GM12878 (cell line): Measurements from ENCODE around the gene CETN2. TPM values are rescaled to one million over a fixed set of nuclear protein-coding genes. Genes with fewer than 3 reads are reported as not detected.

Experiments
- ATAC-seq: fragments of 200-7000 bp; cut with Tn5 transposase; 3 replicates; pipeline ENCODE4 v1.9.1; 2020; ENCODE audit warnings: mild to moderate bottlenecking, moderate library complexity
- BruUV-seq: library from RNA; stranded (reverse); fragments of 400-500 nt; replicated peaks from 2 replicates; lab custom pipeline; 2021; lab: Mats Ljungman, UMichigan
- CTCF ChIA-PET: fragments of 300-600 bp; sonication (Branson Sonifier 250); formaldehyde crosslinking; extraction: SDS; loops from one replicate; lab custom pipeline; 2021; ENCODE audit warnings: inconsistent platforms; lab: Yijun Ruan, JAX
- POLR2A ChIA-PET: fragments of 350-600 bp; formaldehyde crosslinking; extraction: SDS; loops from one replicate; lab custom pipeline; 2021; ENCODE audit warnings: inconsistent platforms; lab: Charles Lee
- RAD21 ChIA-PET: fragments of 300-600 bp; sonication (Branson Sonifier 250); formaldehyde crosslinking; loops from one replicate; lab custom pipeline; 2023; ENCODE audit warnings: antibody characterized with exemption; ENCODE audit not compliant: unreplicated experiment; lab: Charles Lee
- SMC1A ChIA-PET: fragments of 300-600 bp; sonication (Branson Sonifier 250); formaldehyde crosslinking; loops from one replicate; lab custom pipeline; 2023; ENCODE audit not compliant: unreplicated experiment, uncharacterized antibody; lab: Charles Lee
- DNase-seq: peaks from one replicate; pipeline ENCODE4 v3.0.0-alpha.2; 2011; ENCODE audit warnings: low read depth, low spot score
- FAIRE-seq: peaks from 3 replicates; lab custom pipeline; 2011; peaks lifted over from hg19 to GRCh38; lab: Jason Lieb, UNC
- H2AFZ ChIP-seq: 2 replicates; pipeline ENCODE4 v1.6.0; 2011; ENCODE audit warnings: low read depth, low read length, control low read depth; ENCODE audit not compliant: control insufficient read depth
- H3K27ac ChIP-seq: 2 replicates; pipeline ENCODE4 v1.5.1; 2011; ENCODE audit warnings: control low read depth; ENCODE audit not compliant: control insufficient read depth, insufficient read depth
- H3K27me3 ChIP-seq, 2 experiments: replicated peaks in 1 of 2; 2 replicates each; pipeline versions ENCODE4 v1.6.0 to v1.6.1; 2011; ENCODE audit warnings: low read length in 1 of 2; ENCODE audit not compliant: control insufficient read depth in 2 of 2, insufficient read depth in 2 of 2
- H3K36me3 ChIP-seq, 2 experiments: 2 replicates each; pipeline ENCODE4 v1.5.1; 2011; ENCODE audit warnings: low read length in 1 of 2; ENCODE audit not compliant: control insufficient read depth in 2 of 2, insufficient read depth in 2 of 2
- H3K4me1 ChIP-seq: 2 replicates; pipeline ENCODE4 v1.6.1; 2011; ENCODE audit warnings: mild to moderate bottlenecking, low read length, moderate library complexity, mixed read lengths; ENCODE audit not compliant: control insufficient read depth, insufficient read depth
- H3K4me2 ChIP-seq: 2 replicates; pipeline ENCODE4 v1.6.0; 2011; ENCODE audit warnings: control low read depth; ENCODE audit not compliant: control insufficient read depth, insufficient read depth
- H3K4me3 ChIP-seq: fragments of 200-600 bp; sonication (generic); 2 replicates; pipeline ENCODE4 v1.5.1; 2016
- H3K79me2 ChIP-seq: 2 replicates; pipeline ENCODE4 v1.6.0; 2011; ENCODE audit warnings: low read length; ENCODE audit not compliant: control insufficient read depth, insufficient read depth
- H3K9ac ChIP-seq: 2 replicates; pipeline ENCODE4 v1.8.0; 2011; ENCODE audit warnings: low read length, control low read depth, mixed read lengths; ENCODE audit not compliant: control insufficient read depth, insufficient read depth
- H3K9me3 ChIP-seq: replicated peaks from 3 replicates; pipeline ENCODE4 v1.5.1; 2011; ENCODE audit warnings: mild to moderate bottlenecking, low read length; ENCODE audit not compliant: control insufficient read depth, insufficient read depth
- H4K20me1 ChIP-seq: 2 replicates; pipeline ENCODE4 v1.6.0; 2011; ENCODE audit not compliant: control insufficient read depth, insufficient read depth
- BHLHE40 ChIP-seq, 2 experiments: fragments of 450-650 bp in 1 of 2; IDR thresholded peaks; 2 replicates each; pipeline ENCODE4 v1.6.1; 2011 to 2017; ENCODE audit warnings: low read depth in 2 of 2, borderline replicate concordance in 1 of 2, improper control_type of control experiment in 1 of 2, low read length in 1 of 2, mild to moderate bottlenecking in 1 of 2
- CREB1 ChIP-seq: IDR thresholded peaks from 2 replicates; pipeline ENCODE4 v1.6.1; 2012; ENCODE audit warnings: low read depth, mild to moderate bottlenecking, inconsistent platforms
- EGR1 ChIP-seq, 2 experiments: IDR thresholded peaks; 1 replicate in 1 of 2; 2 replicates in 1 of 2; pipeline ENCODE4 v1.6.1; 2011 to 2012; ENCODE audit warnings: low read depth in 2 of 2, low read length in 2 of 2, borderline replicate concordance in 1 of 2, mild to moderate bottlenecking in 1 of 2, moderate library complexity in 1 of 2
- KAT2A ChIP-seq: conservative IDR thresholded peaks from 2 replicates; pipeline ENCODE4 v1.6.1; 2011; ENCODE audit warnings: low read depth, low read length; ENCODE audit not compliant: control insufficient read depth
- MEF2B ChIP-seq: fragments of 450-650 bp; IDR thresholded peaks from 2 replicates; pipeline ENCODE4 v1.6.1; 2018; ENCODE audit warnings: mild to moderate bottlenecking, moderate library complexity; ENCODE audit not compliant: partially characterized antibody, poor library complexity, severe bottlenecking
- MYB ChIP-seq: fragments of 150-350 bp; IDR thresholded peaks from 2 replicates; pipeline ENCODE4 v1.6.1; 2014; ENCODE audit warnings: mild to moderate bottlenecking, low read depth, low read length, borderline replicate concordance
- NFIC ChIP-seq: IDR thresholded peaks from 2 replicates; pipeline ENCODE4 v1.6.1; 2012; ENCODE audit warnings: low read depth, mild to moderate bottlenecking, inconsistent platforms, low read length, moderate library complexity
- NRF1 ChIP-seq: conservative IDR thresholded peaks from 2 replicates; pipeline ENCODE4 v1.6.1; 2011; ENCODE audit warnings: mild to moderate bottlenecking, low read depth, low read length, improper control_type of control experiment
- PBX3 ChIP-seq: IDR thresholded peaks from 2 replicates; pipeline ENCODE4 v1.6.1; 2011; ENCODE audit warnings: mild to moderate bottlenecking, low read depth, low read length, moderate library complexity; ENCODE audit not compliant: insufficient replicate concordance
- SIX5 ChIP-seq: IDR thresholded peaks from 2 replicates; pipeline ENCODE4 v1.6.1; 2011; ENCODE audit warnings: mild to moderate bottlenecking, low read depth, low read length, moderate library complexity; ENCODE audit not compliant: severe bottlenecking
- SPI1 ChIP-seq: IDR thresholded peaks from 2 replicates; pipeline ENCODE4 v1.6.1; 2011; ENCODE audit warnings: low read depth, mild to moderate bottlenecking, low read length, moderate library complexity, borderline replicate concordance; ENCODE audit not compliant: insufficient read depth
- SREBF2 ChIP-seq: IDR thresholded peaks from 2 replicates; pipeline ENCODE4 v1.6.1; 2012; ENCODE audit warnings: mild to moderate bottlenecking, low read length
- TCF3 ChIP-seq: IDR thresholded peaks from 2 replicates; pipeline ENCODE4 v1.6.1; 2012; ENCODE audit warnings: low read depth, mild to moderate bottlenecking, low read length, borderline replicate concordance; ENCODE audit not compliant: insufficient read depth
- ZBTB4 ChIP-seq: fragments of 450-650 bp; formaldehyde crosslinking; IDR thresholded peaks from 2 replicates; pipeline ENCODE4 v1.4.0; 2022; ENCODE audit warnings: mild to moderate bottlenecking, moderate library complexity
- ZBTB40 ChIP-seq: fragments of 450-650 bp; IDR thresholded peaks from 2 replicates; pipeline ENCODE4 v1.6.1; 2016; ENCODE audit warnings: mild to moderate bottlenecking, moderate library complexity, borderline replicate concordance
- WGBS: methylation state at CpG from one replicate; pipeline ENCODE4 v1.1.6; 2016; ENCODE audit warnings: low lambda C conversion rate; ENCODE audit not compliant: insufficient replicate concordance, insufficient coverage; ENCODE audit errors: missing lambda C conversion rate; 5-methylcytosine and 5-hydroxymethylcytosine counted together
- in situ Hi-C: fragments of 300-500 bp; cut with MboI; formaldehyde crosslinking; loops from 9 replicates; pipeline ENCODE4 v1.14.3; 2018; ENCODE audit warnings: mixed read lengths
- intact Hi-C: fragments of 100-400 bp; cut with micrococcal nuclease; formaldehyde crosslinking; loops from one replicate; pipeline ENCODE4 v1.14.2; 2022; ENCODE audit not compliant: unreplicated experiment
- polyA plus RNA-seq, 11 experiments: library from polyadenylated mRNA; depleted of rRNA in 4 of 11; unstranded in 6 of 11; stranded (reverse) in 5 of 11; fragments of >200 nt; fragmentation: Nextera tagmentation in 4 of 11; fragmentation: Illumina TruSeq in 1 of 11; extraction: Ambion mirVana in 4 of 11; extraction: Trizol in 1 of 11; gene quantifications; 1 replicate in 1 of 11; 2 replicates in 10 of 11; pipeline versions ENCODE4 v1.2.1 to v1.2.3, GENCODE V29; 2011 to 2016; ENCODE audit warnings: inconsistent platforms in 2 of 11, missing spikeins in 2 of 11, low read depth in 1 of 11
- total RNA-seq, 4 experiments: library from RNA; depleted of rRNA in 3 of 4; stranded (reverse); fragments of >200 nt in 3 of 4; fragmentation: Illumina TruSeq in 1 of 4; extraction: Trizol in 1 of 4; gene quantifications; 2 replicates each; pipeline versions ENCODE4 v1.2.1 to v1.2.3, GENCODE V29; 2013 to 2021

Gene CETN2
- total and polyA plus RNA-seq, 10 of the 15 experiments (the other 5 are each of a cell fraction or from before 2014, with no cell fraction given): 12.0 to 30.3 (median 20.0) TPM

GRCh38 chrX:152847281-152847680 lies 16.7 kb upstream of the CETN2 start:
- no peak for DNase-seq
- H3K4me3 ChIP-seq: no peak overlapping the region
- intact Hi-C loops: no loop called here
- TF ChIP-seq MEF2B (no peak), NRF1 (no peak), ZBTB40 (no peak), CREB1 (no peak), SPI1 (peak; percentile 59; the same call in 1 of the 2 replicates), PBX3 (no peak), BHLHE40 (IDR thresholded peaks at IDR 0.05; ENCODE audit: borderline replicate concordance in 1 of 2, low read depth in 2 of 2, low read length in 1 of 2) (peak; percentile 25 to 51; a peak in 1 of 4 replicates), SIX5 (no peak), SREBF2 (no peak), ZBTB4 (CRISPR knock-in tag) (no peak), MYB (no peak), KAT2A (no peak), NFIC (no peak), EGR1 (IDR thresholded peaks at IDR 0.05; ENCODE audit: borderline replicate concordance in 1 of 2, low read depth in 2 of 2, low read length in 2 of 2) (no peak), TCF3 (no peak)
- TF ChIP-seq, all 136 proteins: peak for 2
- no TSS peak for BruUV-seq
- Histone ChIP-seq H3K36me3 (peaks cover 0 to 3% of the 10 kb centered on the region in 2 experiments; a peak in 1 of 4 replicates), H3K9me3 (no peaks in the 10 kb centered on the region), H3K27me3 (no peaks in the 10 kb centered on the region), H3K4me2 (no peak overlapping the region), H4K20me1 (no peaks in the 10 kb centered on the region), H3K79me2 (no peaks in the 10 kb centered on the region; the same call in 1 of the 2 replicates), H3K27ac (no peak overlapping the region), H3K9ac (no peak overlapping the region), H2AFZ (no peak overlapping the region), H3K4me1 (no peaks in the 10 kb centered on the region)
- ChIA-PET CTCF (no interaction called here), SMC1A (no interaction called here), RAD21 (no interaction called here), POLR2A (no interaction called here)
- 0 out of 3 replicates have a peak, but pooled peaks have one; percentile 21 for ATAC-seq
- no peak for FAIRE-seq
- in situ Hi-C loops: no loop called here
- 40% methylated on average over 5 of the region's 6 CpGs for WGBS
